K562 treated with DMSO at 1 percent for 48 hours (cell line): ENCODE results near the gene ZNF655. TPM values are rescaled to one million over a fixed set of nuclear protein-coding genes. Genes with fewer than 3 reads are reported as not detected.

Experiments used
- total RNA-seq: library from RNA; unstranded; fragments of 300-600 nt; gene quantifications from 2 replicates; pipeline ENCODE4 v1.2.3, GENCODE V29; 2022; ENCODE audit warnings: low replicate concordance; ENCODE audit errors: extremely low read depth

Gene ZNF655, protein sequence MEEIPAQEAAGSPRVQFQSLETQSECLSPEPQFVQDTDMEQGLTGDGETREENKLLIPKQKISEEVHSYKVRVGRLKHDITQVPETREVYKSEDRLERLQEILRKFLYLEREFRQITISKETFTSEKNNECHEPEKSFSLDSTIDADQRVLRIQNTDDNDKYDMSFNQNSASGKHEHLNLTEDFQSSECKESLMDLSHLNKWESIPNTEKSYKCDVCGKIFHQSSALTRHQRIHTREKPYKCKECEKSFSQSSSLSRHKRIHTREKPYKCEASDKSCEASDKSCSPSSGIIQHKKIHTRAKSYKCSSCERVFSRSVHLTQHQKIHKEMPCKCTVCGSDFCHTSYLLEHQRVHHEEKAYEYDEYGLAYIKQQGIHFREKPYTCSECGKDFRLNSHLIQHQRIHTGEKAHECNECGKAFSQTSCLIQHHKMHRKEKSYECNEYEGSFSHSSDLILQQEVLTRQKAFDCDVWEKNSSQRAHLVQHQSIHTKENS
- not detected in 2 replicates for total RNA-seq

DNA sequence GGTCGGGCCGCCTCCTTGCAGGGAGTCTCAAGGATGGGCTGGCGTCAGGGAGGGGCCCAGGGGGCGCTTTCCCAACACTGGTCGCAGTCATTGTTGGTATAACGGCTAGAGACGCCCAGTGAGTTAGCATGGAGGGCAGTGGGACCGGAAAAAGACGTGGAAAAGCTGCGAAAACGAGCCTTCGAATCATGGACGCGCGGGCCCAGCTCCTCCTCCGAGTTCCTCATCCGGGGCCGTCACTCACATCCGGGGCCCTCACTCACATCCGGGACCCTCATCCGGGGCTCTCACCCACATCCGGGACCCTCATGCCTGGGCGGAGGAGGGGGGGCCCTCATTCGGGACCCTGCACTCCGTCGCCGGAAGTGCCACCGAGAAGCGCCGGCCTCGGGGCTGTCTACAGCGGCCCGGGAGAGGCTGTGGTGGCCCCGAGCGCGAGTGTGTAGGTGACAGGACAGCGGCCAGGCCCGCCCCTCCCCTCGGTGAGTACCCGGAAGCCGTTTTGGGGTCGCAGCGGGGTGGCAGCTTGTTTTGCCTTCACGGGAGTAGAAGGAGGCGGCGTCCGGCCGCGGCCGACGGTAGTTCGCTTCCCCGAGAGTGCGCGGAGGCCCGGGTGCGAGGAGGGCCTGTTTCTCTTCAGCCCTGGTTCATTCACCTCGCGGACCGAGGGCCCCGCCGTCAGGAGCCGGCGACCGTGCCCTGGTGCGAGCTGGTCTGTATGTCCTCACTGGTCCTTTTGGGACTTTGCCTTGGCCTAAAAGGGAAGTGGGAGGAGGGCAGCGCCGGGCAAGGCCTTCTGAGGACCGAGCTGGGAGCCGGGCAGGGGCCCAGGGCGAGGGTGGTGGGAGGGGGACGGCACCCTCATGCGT lies at the start of gene ZNF655:
Gene ZNF655 (plus strand): TSS at position 337 of the 869 bp plus-strand sequence. CDS start 1,918 bp downstream, outside the sequence.

DNA sequence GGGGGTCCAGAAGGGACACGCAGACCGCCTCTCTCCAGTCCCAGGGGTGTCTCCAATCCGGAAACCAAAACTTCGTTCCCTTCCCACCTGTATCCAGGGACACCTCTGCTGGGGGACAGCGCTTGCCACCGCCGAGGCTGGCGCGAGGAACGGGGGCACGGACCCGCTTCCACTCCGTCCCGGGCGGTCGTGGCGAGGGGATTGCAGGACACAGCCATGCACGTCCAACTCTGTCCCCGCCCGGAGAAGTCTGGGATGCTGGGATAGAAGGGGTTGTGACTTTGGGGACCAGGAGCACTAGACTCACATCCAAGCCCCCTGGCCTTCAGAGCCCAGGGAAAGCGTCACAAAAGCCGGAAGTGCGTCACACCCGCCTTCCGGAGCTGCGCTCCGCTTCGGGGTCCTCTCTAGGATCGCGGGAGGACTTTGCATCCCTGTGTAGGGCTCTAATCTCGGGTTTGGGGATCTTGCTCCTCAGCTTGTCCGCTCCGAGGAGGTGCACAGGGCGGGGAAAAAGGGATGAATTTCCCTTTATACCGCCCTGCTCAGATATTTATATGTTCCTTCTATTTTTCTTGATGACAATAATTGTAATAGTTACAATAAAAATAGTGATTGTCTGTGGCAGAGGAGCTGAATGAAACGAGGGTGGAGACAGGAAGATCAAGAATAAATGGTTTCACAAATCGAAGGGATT lies 6.5 kb upstream of the ZNF655 start, which contains the start of gene FAM200A:
Gene FAM200A (minus strand): TSS at position 348 of the 697 bp plus-strand sequence. CDS start 3,707 bp downstream, outside the sequence.

DNA sequence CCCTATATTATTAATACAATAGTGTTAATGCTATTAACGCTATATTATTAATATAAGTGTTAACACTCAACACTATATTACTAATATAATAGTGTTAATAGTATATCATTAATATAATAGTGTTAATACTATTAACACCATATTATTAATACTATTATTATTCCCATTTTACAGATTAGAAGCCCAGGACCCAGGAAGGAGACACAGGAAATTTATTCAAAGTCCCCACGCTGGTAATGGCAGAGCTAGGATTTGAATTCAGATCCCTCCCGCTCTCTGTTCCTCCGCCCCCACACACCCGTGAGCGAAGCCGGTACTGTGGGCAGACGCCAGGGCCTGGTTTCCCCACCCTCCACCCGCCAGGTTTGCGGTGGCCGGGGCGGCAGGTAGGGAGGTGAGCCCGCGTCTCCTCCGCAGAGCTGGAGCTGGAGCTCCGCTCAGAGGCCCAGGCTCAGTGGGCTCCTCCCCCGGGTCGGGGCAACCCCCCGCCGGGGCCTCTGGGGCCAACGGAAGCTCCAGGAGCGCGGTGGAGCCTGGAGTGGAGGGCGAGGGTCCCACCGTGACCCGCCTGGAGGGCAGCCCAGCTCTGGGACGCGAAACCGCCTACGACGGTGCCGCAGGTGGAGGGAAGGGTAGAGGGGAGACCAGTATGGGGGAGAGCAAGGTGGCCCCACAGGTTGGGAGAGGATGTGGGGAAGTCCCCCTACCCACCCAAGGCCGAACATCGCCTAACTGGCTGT lies 39.5 kb downstream of the ZNF655 start, which contains the start of gene TMEM225B:
Gene TMEM225B (plus strand): TSS at position 506 of the 740 bp plus-strand sequence. CDS start 6,122 bp downstream, outside the sequence.

DNA sequence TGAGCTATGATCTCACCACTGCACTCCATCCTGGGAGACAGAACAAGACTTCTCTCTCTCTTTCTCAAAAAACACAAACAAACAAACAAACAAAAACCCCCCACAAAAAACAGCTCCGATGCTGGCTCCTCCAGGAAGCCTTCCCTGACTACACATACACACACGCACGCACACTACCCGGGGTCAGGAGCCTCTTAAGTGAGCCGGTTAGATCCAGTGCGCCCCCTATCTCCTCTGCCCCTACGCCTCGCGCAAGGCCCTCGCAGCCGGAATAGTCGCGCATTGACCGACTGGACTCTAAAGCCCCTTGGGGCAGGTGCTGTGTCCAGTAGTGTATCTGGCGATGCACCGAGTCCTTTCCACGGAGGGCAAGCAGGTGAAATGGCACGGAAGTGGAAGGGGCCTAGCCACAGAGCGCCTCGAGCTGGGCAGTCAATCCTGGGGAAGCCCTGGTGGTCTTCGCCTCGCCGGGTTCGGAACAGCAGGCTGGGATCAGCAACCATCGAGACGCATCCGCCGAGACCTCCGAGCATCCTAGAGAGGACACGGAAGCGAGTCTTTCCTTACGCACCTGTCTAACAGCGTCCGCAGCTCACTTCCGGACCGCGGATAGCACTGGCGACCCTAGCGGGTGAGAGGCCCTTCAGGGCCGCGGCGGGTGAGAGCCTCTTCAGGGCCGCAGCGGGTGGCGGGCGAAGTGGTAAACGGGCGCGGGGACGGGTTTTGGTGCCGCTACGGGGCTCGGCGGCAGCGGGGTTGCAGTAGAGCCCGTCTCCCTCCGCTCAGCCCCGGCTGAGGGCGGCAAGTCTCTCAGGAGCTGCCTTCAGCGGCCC lies 58.1 kb downstream of the ZNF655 start, which contains the start of gene ZSCAN25:
Gene ZSCAN25 (plus strand): TSS at position 588 of the 833 bp plus-strand sequence. CDS start 2,661 bp downstream, outside the sequence.

Other genes starting within 250 kb of the ZNF655 start
- not detected in 2 replicates for gene ARPC1A, start 232.7 kb upstream of the ZNF655 start, total RNA-seq
- 2,675 TPM in 1 of 2 replicates, not detected in the other for gene ARPC1B, start 183.9 kb upstream of the ZNF655 start, total RNA-seq
- not detected in 2 replicates for gene PDAP1, start 150.0 kb upstream of the ZNF655 start, total RNA-seq
- not detected in 2 replicates for gene BUD31, start 149.7 kb upstream of the ZNF655 start, total RNA-seq
- gene PTCD1, start 119.8 kb upstream of the ZNF655 start, total RNA-seq, result not detected in 2 replicates
- gene CPSF4, start 119.7 kb upstream of the ZNF655 start, total RNA-seq, result not detected in 2 replicates
- gene ATP5MF, start 92.5 kb upstream of the ZNF655 start, total RNA-seq, result not detected in 2 replicates
- gene ZNF789, start 85.8 kb upstream of the ZNF655 start, total RNA-seq, result not detected in 2 replicates
- not detected in 2 replicates for gene ZNF394, start 58.4 kb upstream of the ZNF655 start, total RNA-seq
- not detected in 2 replicates for gene ZKSCAN5, start 54.0 kb upstream of the ZNF655 start, total RNA-seq
- not detected in 2 replicates for gene FAM200A, start 6.5 kb upstream of the ZNF655 start, total RNA-seq
- not detected in 2 replicates for gene TMEM225B, start 39.6 kb downstream of the ZNF655 start, total RNA-seq
- gene ZSCAN25, start 58.3 kb downstream of the ZNF655 start, total RNA-seq, result not detected in 2 replicates
- gene CYP3A5, start 121.4 kb downstream of the ZNF655 start, total RNA-seq, result not detected in 2 replicates
- not detected in 2 replicates for gene CYP3A7, start 176.6 kb downstream of the ZNF655 start, total RNA-seq
- gene CYP3A4, start 225.5 kb downstream of the ZNF655 start, total RNA-seq, result not detected in 2 replicates